A549 (cell line): ENCODE measurements around the gene AP2A2.

Source experiments
- CHD2 ChIP-seq: fragments of 150-350 bp; IDR thresholded peaks from 2 replicates; pipeline ENCODE4 v1.6.1; 2014; ENCODE audit warnings: low read length; ENCODE audit not compliant: partially characterized antibody
- CTCF ChIP-seq: fragments of >200 bp; sonication (Bioruptor Twin); formaldehyde crosslinking; IDR thresholded peaks from 3 replicates; pipeline ENCODE4 v1.5.1; 2016
- EHMT2 ChIP-seq: fragments of 200-600 bp; sonication (generic); IDR thresholded peaks from 2 replicates; pipeline ENCODE4 v1.6.1; 2016; ENCODE audit warnings: antibody characterized with exemption, low read depth, mild to moderate bottlenecking, moderate library complexity
- GATA3 ChIP-seq: IDR thresholded peaks from 2 replicates; pipeline ENCODE4 v1.6.1; 2012; ENCODE audit warnings: borderline replicate concordance
- HEYL ChIP-seq: fragments of 250-450 bp; sonication (Bioruptor Pico); IDR thresholded peaks from 2 replicates; pipeline ENCODE4 v1.8.0; 2021; ENCODE audit warnings: mild to moderate bottlenecking, moderate library complexity
- HOXA7 ChIP-seq: fragments of 250-450 bp; sonication (Bioruptor Pico); IDR thresholded peaks from 2 replicates; pipeline ENCODE4 v1.5.0; 2020; ENCODE audit warnings: mild to moderate bottlenecking, moderate library complexity
- KDM1A ChIP-seq: fragments of 200-600 bp; sonication (generic); IDR thresholded peaks from 2 replicates; pipeline ENCODE4 v1.6.1; 2016; ENCODE audit warnings: low read depth, mild to moderate bottlenecking
- POLR2A ChIP-seq: IDR thresholded peaks from 2 replicates; pipeline ENCODE4 v1.6.1; 2012; ENCODE audit warnings: mild to moderate bottlenecking, low read length
- RFX5 ChIP-seq: fragments of 450-650 bp; IDR thresholded peaks from 2 replicates; pipeline ENCODE4 v1.7.1; 2014; ENCODE audit warnings: antibody characterized with exemption, mild to moderate bottlenecking, moderate library complexity
- SMC3 ChIP-seq: fragments of >200 bp; sonication (Bioruptor Twin); formaldehyde crosslinking; IDR thresholded peaks from 3 replicates; pipeline ENCODE4 v1.6.1; 2018; ENCODE audit warnings: inconsistent platforms
- ZFP36 ChIP-seq: fragments of 450-650 bp; IDR thresholded peaks from 2 replicates; pipeline ENCODE4 v1.6.1; 2014; ENCODE audit warnings: borderline replicate concordance; ENCODE audit not compliant: partially characterized antibody
- TF ChIP-seq, protein P1 (sequence below): fragments of 450-650 bp; IDR thresholded peaks from 2 replicates; pipeline ENCODE4 v1.6.1; 2014; ENCODE audit warnings: antibody characterized with exemption
- TF ChIP-seq, protein P2 (sequence below): IDR thresholded peaks from 2 replicates; pipeline ENCODE4 v1.6.1; 2012

GRCh38 chr11:1025410-1026162 is 99.9 kb downstream of the AP2A2 start:
- TF ChIP-seq KDM1A (no peak), GATA3 (no peak), POLR2A (no peak), CTCF (no peak), HOXA7 (CRISPR knock-in tag) (no peak), EHMT2 (no peak), SMC3 (no peak), RFX5 (no peak), CHD2 (no peak), ZFP36 (no peak), HEYL (CRISPR knock-in tag) (no peak)
- TF ChIP-seq, protein P1, sequence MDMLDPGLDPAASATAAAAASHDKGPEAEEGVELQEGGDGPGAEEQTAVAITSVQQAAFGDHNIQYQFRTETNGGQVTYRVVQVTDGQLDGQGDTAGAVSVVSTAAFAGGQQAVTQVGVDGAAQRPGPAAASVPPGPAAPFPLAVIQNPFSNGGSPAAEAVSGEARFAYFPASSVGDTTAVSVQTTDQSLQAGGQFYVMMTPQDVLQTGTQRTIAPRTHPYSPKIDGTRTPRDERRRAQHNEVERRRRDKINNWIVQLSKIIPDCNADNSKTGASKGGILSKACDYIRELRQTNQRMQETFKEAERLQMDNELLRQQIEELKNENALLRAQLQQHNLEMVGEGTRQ = no peak
- TF ChIP-seq, protein P2, sequence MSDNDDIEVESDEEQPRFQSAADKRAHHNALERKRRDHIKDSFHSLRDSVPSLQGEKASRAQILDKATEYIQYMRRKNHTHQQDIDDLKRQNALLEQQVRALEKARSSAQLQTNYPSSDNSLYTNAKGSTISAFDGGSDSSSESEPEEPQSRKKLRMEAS = no peak
